ENCODE results near the gene PROSER1.
"Not testable (repeated sequence)": the region's sequence is repeated elsewhere in the genome, so short reads cannot be mapped to it uniquely, and the experiment has no call there.

The PROSER1 gene

GRCh38 chr13:39006371-39007111 is 31.3 kb downstream of the PROSER1 start:
- not testable (repeated sequence) for H3K27ac ChIP-seq (ENCODE audit: low read length); H3K27me3 ChIP-seq (ENCODE audit: control insufficient read depth, insufficient read depth, low read length); H3K9me3 ChIP-seq (ENCODE audit: control insufficient read depth, insufficient read depth, low read length); DNase-seq (ENCODE audit: low read depth, low spot score); H3K36me3 ChIP-seq (ENCODE audit: control insufficient read depth, insufficient read depth, low read length); H3K4me1 ChIP-seq (ENCODE audit: control insufficient read depth, insufficient read depth, low read length); H3K4me3 ChIP-seq (ENCODE audit: low read length)
- no CpG with 5 or more reads among the region's 29 CpGs for WGBS (ENCODE audit: insufficient coverage, insufficient read length)

GRCh38 chr13:38998739-38999138 is 39.1 kb downstream of the PROSER1 start:
- Histone ChIP-seq H3K4me1 (ENCODE audit: control insufficient read depth, insufficient read depth, low read length) (no peaks in the 10 kb centered on the region), H3K36me3 (ENCODE audit: control insufficient read depth, insufficient read depth, low read length) (no peaks in the 10 kb centered on the region), H3K4me3 (ENCODE audit: low read length) (no peak overlapping the region), H3K27me3 (ENCODE audit: control insufficient read depth, insufficient read depth, low read length) (no peaks in the 10 kb centered on the region), H3K9me3 (ENCODE audit: control insufficient read depth, insufficient read depth, low read length) (no peaks in the 10 kb centered on the region), H3K27ac (ENCODE audit: low read length) (no peak overlapping the region)
- no peak for DNase-seq (ENCODE audit: low read depth, low spot score)
- no CpG with 5 or more reads among the region's 3 CpGs for WGBS (ENCODE audit: insufficient coverage, insufficient read length)

GRCh38 chr13:38993381-38993780 is 44.5 kb downstream of the PROSER1 start:
- Histone ChIP-seq H3K27ac (ENCODE audit: low read length) (no peak overlapping the region), H3K9me3 (ENCODE audit: control insufficient read depth, insufficient read depth, low read length) (no peaks in the 10 kb centered on the region), H3K4me3 (ENCODE audit: low read length) (no peak overlapping the region), H3K36me3 (ENCODE audit: control insufficient read depth, insufficient read depth, low read length) (no peaks in the 10 kb centered on the region), H3K4me1 (ENCODE audit: control insufficient read depth, insufficient read depth, low read length) (no peaks in the 10 kb centered on the region), H3K27me3 (ENCODE audit: control insufficient read depth, insufficient read depth, low read length) (no peaks in the 10 kb centered on the region)
- DNase-seq (ENCODE audit: low read depth, low spot score), result no peak
- WGBS (ENCODE audit: insufficient coverage, insufficient read length), result no CpG with 5 or more reads among the region's 4 CpGs

- no peak within 1 kb of the TSS for H3K27ac ChIP-seq (ENCODE audit: low read length)
- H3K4me1 ChIP-seq (ENCODE audit: control insufficient read depth, insufficient read depth, low read length), result no peaks in the 10 kb centered on the region
- H3K27me3 ChIP-seq (ENCODE audit: control insufficient read depth, insufficient read depth, low read length), result no peaks in the 10 kb centered on the region
- no peak within 1 kb of the TSS for H3K4me3 ChIP-seq (ENCODE audit: low read length)
- no peak for DNase-seq (ENCODE audit: low read depth, low spot score)
- H3K36me3 ChIP-seq (ENCODE audit: control insufficient read depth, insufficient read depth, low read length), result no peaks in the 10 kb centered on the region
- H3K9me3 ChIP-seq (ENCODE audit: control insufficient read depth, insufficient read depth, low read length), result no peaks in the 10 kb centered on the region
Observed at GRCh38 chr13:38990693-38991092, 47.2 kb downstream of the PROSER1 start, which contains the start of gene STOML3. STOML3 (minus strand) TSS chr13:38990831; CDS start chr13:38990721, 110 bp downstream.

- no peaks in the 10 kb centered on the region for H3K36me3 ChIP-seq (ENCODE audit: control insufficient read depth, insufficient read depth, low read length)
- H3K27me3 ChIP-seq (ENCODE audit: control insufficient read depth, insufficient read depth, low read length), result no peaks in the 10 kb centered on the region
- no peak for DNase-seq (ENCODE audit: low read depth, low spot score)
- no peak overlapping the region for H3K4me3 ChIP-seq (ENCODE audit: low read length)
- H3K27ac ChIP-seq (ENCODE audit: low read length), result no peak overlapping the region
- WGBS (ENCODE audit: insufficient coverage, insufficient read length), result no CpG with 5 or more reads among the region's 2 CpGs
- H3K4me1 ChIP-seq (ENCODE audit: control insufficient read depth, insufficient read depth, low read length), result peaks cover 2% of the 10 kb centered on the region; the same call in 1 of the 2 replicates
- H3K9me3 ChIP-seq (ENCODE audit: control insufficient read depth, insufficient read depth, low read length), result no peaks in the 10 kb centered on the region
Observed at GRCh38 chr13:38981096-38981495, 56.8 kb downstream of the PROSER1 start.

GRCh38 chr13:38980750-38981078 is 57.2 kb downstream of the PROSER1 start:
- Histone ChIP-seq H3K27ac (ENCODE audit: low read length) (no peak overlapping the region), H3K27me3 (ENCODE audit: control insufficient read depth, insufficient read depth, low read length) (no peaks in the 10 kb centered on the region), H3K4me3 (ENCODE audit: low read length) (no peak overlapping the region), H3K36me3 (ENCODE audit: control insufficient read depth, insufficient read depth, low read length) (no peaks in the 10 kb centered on the region), H3K4me1 (ENCODE audit: control insufficient read depth, insufficient read depth, low read length) (peaks cover 2% of the 10 kb centered on the region; the same call in 1 of the 2 replicates), H3K9me3 (ENCODE audit: control insufficient read depth, insufficient read depth, low read length) (no peaks in the 10 kb centered on the region)
- WGBS (ENCODE audit: insufficient coverage, insufficient read length), result no CpG with 5 or more reads among the region's 2 CpGs
- DNase-seq (ENCODE audit: low read depth, low spot score), result no peak

- Histone ChIP-seq H3K4me1 (ENCODE audit: control insufficient read depth, insufficient read depth, low read length) (peaks cover 2% of the 10 kb centered on the region; the same call in 1 of the 2 replicates), H3K27me3 (ENCODE audit: control insufficient read depth, insufficient read depth, low read length) (no peaks in the 10 kb centered on the region), H3K27ac (ENCODE audit: low read length) (no peak overlapping the region), H3K36me3 (ENCODE audit: control insufficient read depth, insufficient read depth, low read length) (no peaks in the 10 kb centered on the region), H3K4me3 (ENCODE audit: low read length) (no peak overlapping the region), H3K9me3 (ENCODE audit: control insufficient read depth, insufficient read depth, low read length) (no peaks in the 10 kb centered on the region)
- WGBS (ENCODE audit: insufficient coverage, insufficient read length), result no CpG with 5 or more reads among the region's 9 CpGs
- DNase-seq (ENCODE audit: low read depth, low spot score), result no peak
Observed at GRCh38 chr13:38979891-38980749, 57.8 kb downstream of the PROSER1 start.

- Histone ChIP-seq H3K27ac (ENCODE audit: low read length) (no peak overlapping the region), H3K27me3 (ENCODE audit: control insufficient read depth, insufficient read depth, low read length) (no peaks in the 10 kb centered on the region), H3K4me1 (ENCODE audit: control insufficient read depth, insufficient read depth, low read length) (no peaks in the 10 kb centered on the region), H3K36me3 (ENCODE audit: control insufficient read depth, insufficient read depth, low read length) (no peaks in the 10 kb centered on the region), H3K9me3 (ENCODE audit: control insufficient read depth, insufficient read depth, low read length) (no peaks in the 10 kb centered on the region), H3K4me3 (ENCODE audit: low read length) (no peak overlapping the region)
- DNase-seq (ENCODE audit: low read depth, low spot score), result no peak
- no CpG with 5 or more reads among the region's 4 CpGs for WGBS (ENCODE audit: insufficient coverage, insufficient read length)
Observed at GRCh38 chr13:38970380-38971051, 67.4 kb downstream of the PROSER1 start.

GRCh38 chr13:38969187-38969586 is 68.7 kb downstream of the PROSER1 start:
- Histone ChIP-seq H3K9me3 (ENCODE audit: control insufficient read depth, insufficient read depth, low read length) (no peaks in the 10 kb centered on the region), H3K27me3 (ENCODE audit: control insufficient read depth, insufficient read depth, low read length) (no peaks in the 10 kb centered on the region), H3K4me3 (ENCODE audit: low read length) (no peak overlapping the region), H3K4me1 (ENCODE audit: control insufficient read depth, insufficient read depth, low read length) (no peaks in the 10 kb centered on the region), H3K27ac (ENCODE audit: low read length) (no peak overlapping the region), H3K36me3 (ENCODE audit: control insufficient read depth, insufficient read depth, low read length) (no peaks in the 10 kb centered on the region)
- WGBS (ENCODE audit: insufficient coverage, insufficient read length), result no CpG with 5 or more reads among the region's 2 CpGs
- DNase-seq (ENCODE audit: low read depth, low spot score), result no peak

GRCh38 chr13:38967446-38967845 is 70.4 kb downstream of the PROSER1 start:
- no peak overlapping the region for H3K27ac ChIP-seq (ENCODE audit: low read length)
- no peaks in the 10 kb centered on the region for H3K36me3 ChIP-seq (ENCODE audit: control insufficient read depth, insufficient read depth, low read length)
- no peaks in the 10 kb centered on the region for H3K4me1 ChIP-seq (ENCODE audit: control insufficient read depth, insufficient read depth, low read length)
- H3K4me3 ChIP-seq (ENCODE audit: low read length), result no peak overlapping the region
- no peaks in the 10 kb centered on the region for H3K9me3 ChIP-seq (ENCODE audit: control insufficient read depth, insufficient read depth, low read length)
- H3K27me3 ChIP-seq (ENCODE audit: control insufficient read depth, insufficient read depth, low read length), result no peaks in the 10 kb centered on the region
- DNase-seq (ENCODE audit: low read depth, low spot score), result no peak
- no CpG with 5 or more reads among the region's 2 CpGs for WGBS (ENCODE audit: insufficient coverage, insufficient read length)

All from iPS DF 6.9 (cell line).